ENCODE measurements around the gene SIAH1. TPM values are rescaled to one million over a fixed set of nuclear protein-coding genes. Genes with fewer than 3 reads are reported as not detected.

SIAH1 gene
- total and polyA plus RNA-seq, 9 of the 15 experiments (the other 6 are each of a cell fraction or from before 2014, with no cell fraction given), result 4.1 to 14.3 (median 12.5) TPM

DNA sequence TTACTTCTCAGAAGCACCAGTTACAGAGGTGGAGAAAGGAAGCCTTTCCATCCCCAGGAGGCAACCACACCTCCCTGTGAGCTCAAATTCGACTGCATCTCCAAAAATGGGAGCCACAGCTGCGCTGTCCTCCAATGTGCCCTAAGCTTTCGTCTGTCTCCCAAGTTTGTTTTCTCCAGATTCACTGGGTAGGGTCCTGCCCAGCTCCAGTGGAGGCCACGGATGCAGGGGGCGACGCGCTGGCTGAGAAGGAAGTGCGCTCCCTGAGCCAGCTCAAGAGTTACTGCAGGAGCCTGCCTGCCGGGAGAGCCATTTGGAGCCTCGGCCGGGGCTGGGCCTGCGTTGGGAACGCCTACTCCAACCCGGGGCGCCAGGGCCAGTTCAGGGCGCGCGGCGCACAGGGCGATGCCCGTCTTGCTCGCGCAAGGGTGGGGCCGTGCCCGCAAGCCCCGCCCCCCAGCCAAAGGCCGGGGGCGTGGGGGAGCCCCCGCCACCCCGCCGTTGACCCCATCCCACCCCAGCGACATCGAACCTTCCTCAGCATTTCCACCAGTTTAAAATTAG, 19.5 kb downstream of the SIAH1 start (continued):
- TF ChIP-seq ZBTB1 (CRISPR knock-in tag; IDR thresholded peaks at IDR 0.05; ENCODE audit: borderline replicate concordance, low read depth) (no peak; the same call in 1 of the 2 replicates), KLF1 (tag; IDR thresholded peaks at IDR 0.05) (peak; percentile 77), WHSC1 (IDR thresholded peaks at IDR 0.05; ENCODE audit: low read length) (no peak), PHTF2 (CRISPR knock-in tag; IDR thresholded peaks at IDR 0.05) (no peak), ASH1L (IDR thresholded peaks at IDR 0.05; ENCODE audit: borderline replicate concordance, low read depth, partially characterized antibody) (no peak), SNRNP70 (optimal IDR thresholded peaks at IDR 0.05; ENCODE audit: low read depth, low read length) (no peak), ZNF121 (CRISPR knock-in tag; conservative IDR thresholded peaks at IDR 0.05) (no peak), PCBP1 (IDR thresholded peaks at IDR 0.05; ENCODE audit: low read depth, low read length, poor library complexity, severe bottlenecking) (no peak), EP300 (IDR thresholded peaks at IDR 0.05; ENCODE audit: low read length) (no peak), SMARCB1 (IDR thresholded peaks at IDR 0.05; ENCODE audit: insufficient read length, low read depth) (no peak), HIVEP1 (CRISPR knock-in tag; IDR thresholded peaks at IDR 0.05) (no peak), THRAP3 (IDR thresholded peaks at IDR 0.05; ENCODE audit: borderline replicate concordance) (no peak)
- TF ChIP-seq, protein P1, sequence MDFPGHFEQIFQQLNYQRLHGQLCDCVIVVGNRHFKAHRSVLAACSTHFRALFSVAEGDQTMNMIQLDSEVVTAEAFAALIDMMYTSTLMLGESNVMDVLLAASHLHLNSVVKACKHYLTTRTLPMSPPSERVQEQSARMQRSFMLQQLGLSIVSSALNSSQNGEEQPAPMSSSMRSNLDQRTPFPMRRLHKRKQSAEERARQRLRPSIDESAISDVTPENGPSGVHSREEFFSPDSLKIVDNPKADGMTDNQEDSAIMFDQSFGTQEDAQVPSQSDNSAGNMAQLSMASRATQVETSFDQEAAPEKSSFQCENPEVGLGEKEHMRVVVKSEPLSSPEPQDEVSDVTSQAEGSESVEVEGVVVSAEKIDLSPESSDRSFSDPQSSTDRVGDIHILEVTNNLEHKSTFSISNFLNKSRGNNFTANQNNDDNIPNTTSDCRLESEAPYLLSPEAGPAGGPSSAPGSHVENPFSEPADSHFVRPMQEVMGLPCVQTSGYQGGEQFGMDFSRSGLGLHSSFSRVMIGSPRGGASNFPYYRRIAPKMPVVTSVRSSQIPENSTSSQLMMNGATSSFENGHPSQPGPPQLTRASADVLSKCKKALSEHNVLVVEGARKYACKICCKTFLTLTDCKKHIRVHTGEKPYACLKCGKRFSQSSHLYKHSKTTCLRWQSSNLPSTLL (IDR thresholded peaks at IDR 0.05), result no peak
- TF ChIP-seq, protein P2, sequence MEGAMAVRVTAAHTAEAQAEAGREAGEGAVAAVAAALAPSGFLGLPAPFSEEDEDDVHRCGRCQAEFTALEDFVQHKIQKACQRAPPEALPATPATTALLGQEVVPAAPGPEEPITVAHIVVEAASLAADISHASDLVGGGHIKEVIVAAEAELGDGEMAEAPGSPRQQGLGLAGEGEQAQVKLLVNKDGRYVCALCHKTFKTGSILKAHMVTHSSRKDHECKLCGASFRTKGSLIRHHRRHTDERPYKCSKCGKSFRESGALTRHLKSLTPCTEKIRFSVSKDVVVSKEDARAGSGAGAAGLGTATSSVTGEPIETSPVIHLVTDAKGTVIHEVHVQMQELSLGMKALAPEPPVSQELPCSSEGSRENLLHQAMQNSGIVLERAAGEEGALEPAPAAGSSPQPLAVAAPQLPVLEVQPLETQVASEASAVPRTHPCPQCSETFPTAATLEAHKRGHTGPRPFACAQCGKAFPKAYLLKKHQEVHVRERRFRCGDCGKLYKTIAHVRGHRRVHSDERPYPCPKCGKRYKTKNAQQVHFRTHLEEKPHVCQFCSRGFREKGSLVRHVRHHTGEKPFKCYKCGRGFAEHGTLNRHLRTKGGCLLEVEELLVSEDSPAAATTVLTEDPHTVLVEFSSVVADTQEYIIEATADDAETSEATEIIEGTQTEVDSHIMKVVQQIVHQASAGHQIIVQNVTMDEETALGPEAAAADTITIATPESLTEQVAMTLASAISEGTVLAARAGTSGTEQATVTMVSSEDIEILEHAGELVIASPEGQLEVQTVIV (CRISPR knock-in tag; IDR thresholded peaks at IDR 0.05; ENCODE audit: borderline replicate concordance), result no peak
- TF ChIP-seq, protein P3, sequence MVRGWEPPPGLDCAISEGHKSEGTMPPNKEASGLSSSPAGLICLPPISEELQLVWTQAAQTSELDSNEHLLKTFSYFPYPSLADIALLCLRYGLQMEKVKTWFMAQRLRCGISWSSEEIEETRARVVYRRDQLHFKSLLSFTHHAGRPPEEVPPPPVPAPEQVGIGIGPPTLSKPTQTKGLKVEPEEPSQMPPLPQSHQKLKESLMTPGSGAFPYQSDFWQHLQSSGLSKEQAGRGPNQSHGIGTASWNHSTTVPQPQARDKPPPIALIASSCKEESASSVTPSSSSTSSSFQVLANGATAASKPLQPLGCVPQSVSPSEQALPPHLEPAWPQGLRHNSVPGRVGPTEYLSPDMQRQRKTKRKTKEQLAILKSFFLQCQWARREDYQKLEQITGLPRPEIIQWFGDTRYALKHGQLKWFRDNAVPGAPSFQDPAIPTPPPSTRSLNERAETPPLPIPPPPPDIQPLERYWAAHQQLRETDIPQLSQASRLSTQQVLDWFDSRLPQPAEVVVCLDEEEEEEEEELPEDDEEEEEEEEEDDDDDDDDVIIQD (CRISPR knock-in tag; IDR thresholded peaks at IDR 0.05), result no peak
- TF ChIP-seq, protein P4, sequence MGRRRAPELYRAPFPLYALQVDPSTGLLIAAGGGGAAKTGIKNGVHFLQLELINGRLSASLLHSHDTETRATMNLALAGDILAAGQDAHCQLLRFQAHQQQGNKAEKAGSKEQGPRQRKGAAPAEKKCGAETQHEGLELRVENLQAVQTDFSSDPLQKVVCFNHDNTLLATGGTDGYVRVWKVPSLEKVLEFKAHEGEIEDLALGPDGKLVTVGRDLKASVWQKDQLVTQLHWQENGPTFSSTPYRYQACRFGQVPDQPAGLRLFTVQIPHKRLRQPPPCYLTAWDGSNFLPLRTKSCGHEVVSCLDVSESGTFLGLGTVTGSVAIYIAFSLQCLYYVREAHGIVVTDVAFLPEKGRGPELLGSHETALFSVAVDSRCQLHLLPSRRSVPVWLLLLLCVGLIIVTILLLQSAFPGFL (CRISPR knock-in tag; IDR thresholded peaks at IDR 0.05), result no peak
- TF ChIP-seq, protein P5, sequence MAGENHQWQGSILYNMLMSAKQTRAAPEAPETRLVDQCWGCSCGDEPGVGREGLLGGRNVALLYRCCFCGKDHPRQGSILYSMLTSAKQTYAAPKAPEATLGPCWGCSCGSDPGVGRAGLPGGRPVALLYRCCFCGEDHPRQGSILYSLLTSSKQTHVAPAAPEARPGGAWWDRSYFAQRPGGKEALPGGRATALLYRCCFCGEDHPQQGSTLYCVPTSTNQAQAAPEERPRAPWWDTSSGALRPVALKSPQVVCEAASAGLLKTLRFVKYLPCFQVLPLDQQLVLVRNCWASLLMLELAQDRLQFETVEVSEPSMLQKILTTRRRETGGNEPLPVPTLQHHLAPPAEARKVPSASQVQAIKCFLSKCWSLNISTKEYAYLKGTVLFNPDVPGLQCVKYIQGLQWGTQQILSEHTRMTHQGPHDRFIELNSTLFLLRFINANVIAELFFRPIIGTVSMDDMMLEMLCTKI (IDR thresholded peaks at IDR 0.05; ENCODE audit: partially characterized antibody), result no peak
- TF ChIP-seq, protein P6, sequence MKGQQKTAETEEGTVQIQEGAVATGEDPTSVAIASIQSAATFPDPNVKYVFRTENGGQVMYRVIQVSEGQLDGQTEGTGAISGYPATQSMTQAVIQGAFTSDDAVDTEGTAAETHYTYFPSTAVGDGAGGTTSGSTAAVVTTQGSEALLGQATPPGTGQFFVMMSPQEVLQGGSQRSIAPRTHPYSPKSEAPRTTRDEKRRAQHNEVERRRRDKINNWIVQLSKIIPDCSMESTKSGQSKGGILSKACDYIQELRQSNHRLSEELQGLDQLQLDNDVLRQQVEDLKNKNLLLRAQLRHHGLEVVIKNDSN (CRISPR knock-in tag; IDR thresholded peaks at IDR 0.05), result no peak

All from K562 (cell line).